GM19035 (cell line): ENCODE measurements around the gene GGT5.

Experiments used
- ATAC-seq: cut with Tn5 transposase; IDR thresholded peaks from one replicate; pipeline ENCODE4 v1.9.1; 2021; ENCODE audit not compliant: unreplicated experiment

The GGT5 gene

DNA sequence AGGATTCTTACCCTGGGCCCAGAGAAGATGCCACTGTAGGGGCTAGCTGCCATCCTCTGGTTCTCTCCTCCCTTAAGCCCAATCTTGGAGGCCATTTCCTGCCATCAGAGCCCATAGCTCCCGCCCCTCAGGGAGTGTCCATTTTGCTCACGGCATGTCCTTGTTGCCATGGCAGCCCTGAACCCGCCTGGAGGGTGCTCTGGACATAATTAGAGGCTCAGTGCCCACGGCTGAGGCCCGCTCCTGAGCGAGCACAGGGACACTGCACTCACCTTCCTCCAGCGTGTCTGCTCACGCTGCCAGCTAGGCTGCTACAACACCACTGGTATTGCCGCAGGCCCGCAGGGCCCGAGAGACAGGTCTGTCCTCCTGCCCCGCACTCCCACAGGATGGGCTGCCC, 74.7 kb downstream of the GGT5 start:
- no peak for ATAC-seq
